WTC11 (cell line): ENCODE results near the gene MCF2L.

ENCODE experiments used
- CBFB ChIP-seq: sonication (generic); formaldehyde crosslinking; IDR thresholded peaks from 2 replicates; pipeline ENCODE4 v1.8.1; 2022; ENCODE audit warnings: mild to moderate bottlenecking, low read depth, missing genetic modification reagents
- CREM ChIP-seq: sonication (generic); formaldehyde crosslinking; IDR thresholded peaks from 2 replicates; pipeline ENCODE4 v1.8.1; 2022; ENCODE audit warnings: mild to moderate bottlenecking, missing genetic modification reagents, moderate library complexity
- FOXJ3 ChIP-seq: sonication (generic); formaldehyde crosslinking; IDR thresholded peaks from 2 replicates; pipeline ENCODE4 v1.9.0; 2021; ENCODE audit warnings: missing genetic modification reagents, mild to moderate bottlenecking, borderline replicate concordance
- JUN ChIP-seq: sonication (generic); formaldehyde crosslinking; IDR thresholded peaks from 2 replicates; pipeline ENCODE4 v1.8.0; 2023; ENCODE audit warnings: mild to moderate bottlenecking, missing genetic modification reagents
- NFYB ChIP-seq: sonication (generic); formaldehyde crosslinking; conservative IDR thresholded peaks from 2 replicates; pipeline ENCODE4 v1.8.0; 2022; ENCODE audit warnings: low read depth, missing genetic modification reagents
- TF ChIP-seq, protein P1 (sequence below): sonication (generic); formaldehyde crosslinking; IDR thresholded peaks from 2 replicates; pipeline ENCODE4 v1.8.0; 2022; ENCODE audit warnings: mild to moderate bottlenecking, missing genetic modification reagents
- TF ChIP-seq, protein P2 (sequence below): sonication (generic); formaldehyde crosslinking; IDR thresholded peaks from 2 replicates; pipeline ENCODE4 v1.8.1; 2023; ENCODE audit warnings: mild to moderate bottlenecking, moderate library complexity, missing genetic modification reagents
- TF ChIP-seq, protein P3 (sequence below): fragments of 200-600 bp; IDR thresholded peaks from 2 replicates; pipeline ENCODE4 v1.8.0; 2022; ENCODE audit warnings: antibody characterized with exemption
- TF ChIP-seq, protein P4 (sequence below): sonication (generic); formaldehyde crosslinking; conservative IDR thresholded peaks from 2 replicates; pipeline ENCODE4 v1.8.1; 2022; ENCODE audit warnings: mild to moderate bottlenecking, missing genetic modification reagents
- TF ChIP-seq, protein P5 (sequence below): sonication (generic); formaldehyde crosslinking; IDR thresholded peaks from 2 replicates; pipeline ENCODE4 v1.8.1; 2022; ENCODE audit warnings: missing genetic modification reagents, borderline replicate concordance
- TF ChIP-seq, protein P6 (sequence below): sonication (generic); formaldehyde crosslinking; IDR thresholded peaks from 2 replicates; pipeline ENCODE4 v1.8.1; 2023; ENCODE audit warnings: mild to moderate bottlenecking, missing genetic modification reagents

DNA sequence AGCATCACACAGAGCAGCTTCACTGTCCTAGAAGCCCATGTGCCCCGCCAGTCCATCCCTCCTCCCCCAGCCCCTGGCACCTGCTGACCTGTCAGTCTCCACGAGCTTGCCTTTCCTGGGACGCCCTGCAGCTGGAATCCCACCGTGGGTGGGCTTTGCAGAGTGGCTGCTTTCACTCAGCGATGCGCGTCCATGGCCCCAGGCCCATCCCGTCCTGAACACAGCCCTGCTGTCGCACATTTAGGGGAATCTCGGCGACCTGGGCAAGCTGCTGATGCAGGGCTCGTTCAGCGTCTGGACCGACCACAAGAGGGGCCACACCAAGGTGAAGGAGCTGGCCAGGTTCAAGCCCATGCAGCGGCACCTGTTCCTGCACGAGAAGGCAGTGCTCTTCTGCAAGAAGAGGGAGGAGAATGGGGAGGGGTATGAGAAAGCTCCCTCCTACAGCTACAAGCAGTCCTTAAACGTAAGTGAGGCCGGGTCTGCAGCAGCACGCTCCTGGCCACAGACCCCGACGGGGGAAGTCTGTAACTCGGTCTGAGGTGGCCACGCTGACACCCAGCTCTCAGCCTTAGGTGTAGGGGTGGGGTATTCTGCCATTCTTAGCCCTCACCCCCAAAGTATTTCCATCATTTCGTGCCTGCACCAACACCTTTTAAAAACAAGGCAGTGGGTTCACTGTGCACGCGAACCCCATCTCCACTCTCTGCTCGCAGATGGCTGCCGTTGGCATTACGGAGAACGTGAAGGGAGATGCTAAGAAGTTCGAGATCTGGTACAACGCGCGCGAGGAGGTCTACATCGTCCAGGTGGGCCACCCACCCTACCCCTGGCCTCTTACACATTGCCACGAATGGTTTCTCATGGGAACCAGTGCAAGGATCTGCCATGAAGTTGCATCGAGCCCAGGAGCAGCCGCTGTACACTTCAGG is 118.2 kb downstream of the MCF2L start:
- no peak for TF ChIP-seq FOXJ3 (CRISPR knock-in tag)
- TF ChIP-seq, protein P1, sequence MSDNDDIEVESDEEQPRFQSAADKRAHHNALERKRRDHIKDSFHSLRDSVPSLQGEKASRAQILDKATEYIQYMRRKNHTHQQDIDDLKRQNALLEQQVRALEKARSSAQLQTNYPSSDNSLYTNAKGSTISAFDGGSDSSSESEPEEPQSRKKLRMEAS: no peak
- TF ChIP-seq NFYB (CRISPR knock-in tag): no peak
- TF ChIP-seq, protein P2, sequence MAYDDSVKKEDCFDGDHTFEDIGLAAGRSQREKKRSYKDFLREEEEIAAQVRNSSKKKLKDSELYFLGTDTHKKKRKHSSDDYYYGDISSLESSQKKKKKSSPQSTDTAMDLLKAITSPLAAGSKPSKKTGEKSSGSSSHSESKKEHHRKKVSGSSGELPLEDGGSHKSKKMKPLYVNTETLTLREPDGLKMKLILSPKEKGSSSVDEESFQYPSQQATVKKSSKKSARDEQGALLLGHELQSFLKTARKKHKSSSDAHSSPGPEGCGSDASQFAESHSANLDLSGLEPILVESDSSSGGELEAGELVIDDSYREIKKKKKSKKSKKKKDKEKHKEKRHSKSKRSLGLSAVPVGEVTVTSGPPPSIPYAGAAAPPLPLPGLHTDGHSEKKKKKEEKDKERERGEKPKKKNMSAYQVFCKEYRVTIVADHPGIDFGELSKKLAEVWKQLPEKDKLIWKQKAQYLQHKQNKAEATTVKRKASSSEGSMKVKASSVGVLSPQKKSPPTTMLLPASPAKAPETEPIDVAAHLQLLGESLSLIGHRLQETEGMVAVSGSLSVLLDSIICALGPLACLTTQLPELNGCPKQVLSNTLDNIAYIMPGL (CRISPR knock-in tag): no peak
- TF ChIP-seq, protein P3, sequence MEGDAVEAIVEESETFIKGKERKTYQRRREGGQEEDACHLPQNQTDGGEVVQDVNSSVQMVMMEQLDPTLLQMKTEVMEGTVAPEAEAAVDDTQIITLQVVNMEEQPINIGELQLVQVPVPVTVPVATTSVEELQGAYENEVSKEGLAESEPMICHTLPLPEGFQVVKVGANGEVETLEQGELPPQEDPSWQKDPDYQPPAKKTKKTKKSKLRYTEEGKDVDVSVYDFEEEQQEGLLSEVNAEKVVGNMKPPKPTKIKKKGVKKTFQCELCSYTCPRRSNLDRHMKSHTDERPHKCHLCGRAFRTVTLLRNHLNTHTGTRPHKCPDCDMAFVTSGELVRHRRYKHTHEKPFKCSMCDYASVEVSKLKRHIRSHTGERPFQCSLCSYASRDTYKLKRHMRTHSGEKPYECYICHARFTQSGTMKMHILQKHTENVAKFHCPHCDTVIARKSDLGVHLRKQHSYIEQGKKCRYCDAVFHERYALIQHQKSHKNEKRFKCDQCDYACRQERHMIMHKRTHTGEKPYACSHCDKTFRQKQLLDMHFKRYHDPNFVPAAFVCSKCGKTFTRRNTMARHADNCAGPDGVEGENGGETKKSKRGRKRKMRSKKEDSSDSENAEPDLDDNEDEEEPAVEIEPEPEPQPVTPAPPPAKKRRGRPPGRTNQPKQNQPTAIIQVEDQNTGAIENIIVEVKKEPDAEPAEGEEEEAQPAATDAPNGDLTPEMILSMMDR: no peak
- TF ChIP-seq JUN (CRISPR knock-in tag): no peak
- TF ChIP-seq, protein P4, sequence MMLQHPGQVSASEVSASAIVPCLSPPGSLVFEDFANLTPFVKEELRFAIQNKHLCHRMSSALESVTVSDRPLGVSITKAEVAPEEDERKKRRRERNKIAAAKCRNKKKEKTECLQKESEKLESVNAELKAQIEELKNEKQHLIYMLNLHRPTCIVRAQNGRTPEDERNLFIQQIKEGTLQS (CRISPR knock-in tag): no peak
- TF ChIP-seq CREM (CRISPR knock-in tag): no peak
- no peak for TF ChIP-seq CBFB
- TF ChIP-seq, protein P5, sequence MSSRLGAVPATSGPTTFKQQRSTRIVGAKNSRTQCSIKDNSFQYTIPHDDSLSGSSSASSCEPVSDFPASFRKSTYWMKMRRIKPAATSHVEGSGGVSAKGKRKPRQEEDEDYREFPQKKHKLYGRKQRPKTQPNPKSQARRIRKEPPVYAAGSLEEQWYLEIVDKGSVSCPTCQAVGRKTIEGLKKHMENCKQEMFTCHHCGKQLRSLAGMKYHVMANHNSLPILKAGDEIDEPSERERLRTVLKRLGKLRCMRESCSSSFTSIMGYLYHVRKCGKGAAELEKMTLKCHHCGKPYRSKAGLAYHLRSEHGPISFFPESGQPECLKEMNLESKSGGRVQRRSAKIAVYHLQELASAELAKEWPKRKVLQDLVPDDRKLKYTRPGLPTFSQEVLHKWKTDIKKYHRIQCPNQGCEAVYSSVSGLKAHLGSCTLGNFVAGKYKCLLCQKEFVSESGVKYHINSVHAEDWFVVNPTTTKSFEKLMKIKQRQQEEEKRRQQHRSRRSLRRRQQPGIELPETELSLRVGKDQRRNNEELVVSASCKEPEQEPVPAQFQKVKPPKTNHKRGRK (CRISPR knock-in tag): no peak
- TF ChIP-seq, protein P6, sequence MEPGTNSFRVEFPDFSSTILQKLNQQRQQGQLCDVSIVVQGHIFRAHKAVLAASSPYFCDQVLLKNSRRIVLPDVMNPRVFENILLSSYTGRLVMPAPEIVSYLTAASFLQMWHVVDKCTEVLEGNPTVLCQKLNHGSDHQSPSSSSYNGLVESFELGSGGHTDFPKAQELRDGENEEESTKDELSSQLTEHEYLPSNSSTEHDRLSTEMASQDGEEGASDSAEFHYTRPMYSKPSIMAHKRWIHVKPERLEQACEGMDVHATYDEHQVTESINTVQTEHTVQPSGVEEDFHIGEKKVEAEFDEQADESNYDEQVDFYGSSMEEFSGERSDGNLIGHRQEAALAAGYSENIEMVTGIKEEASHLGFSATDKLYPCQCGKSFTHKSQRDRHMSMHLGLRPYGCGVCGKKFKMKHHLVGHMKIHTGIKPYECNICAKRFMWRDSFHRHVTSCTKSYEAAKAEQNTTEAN (CRISPR knock-in tag): no peak
